ENCODE data around the gene ANKZF1.

Gene ANKZF1

DNA sequence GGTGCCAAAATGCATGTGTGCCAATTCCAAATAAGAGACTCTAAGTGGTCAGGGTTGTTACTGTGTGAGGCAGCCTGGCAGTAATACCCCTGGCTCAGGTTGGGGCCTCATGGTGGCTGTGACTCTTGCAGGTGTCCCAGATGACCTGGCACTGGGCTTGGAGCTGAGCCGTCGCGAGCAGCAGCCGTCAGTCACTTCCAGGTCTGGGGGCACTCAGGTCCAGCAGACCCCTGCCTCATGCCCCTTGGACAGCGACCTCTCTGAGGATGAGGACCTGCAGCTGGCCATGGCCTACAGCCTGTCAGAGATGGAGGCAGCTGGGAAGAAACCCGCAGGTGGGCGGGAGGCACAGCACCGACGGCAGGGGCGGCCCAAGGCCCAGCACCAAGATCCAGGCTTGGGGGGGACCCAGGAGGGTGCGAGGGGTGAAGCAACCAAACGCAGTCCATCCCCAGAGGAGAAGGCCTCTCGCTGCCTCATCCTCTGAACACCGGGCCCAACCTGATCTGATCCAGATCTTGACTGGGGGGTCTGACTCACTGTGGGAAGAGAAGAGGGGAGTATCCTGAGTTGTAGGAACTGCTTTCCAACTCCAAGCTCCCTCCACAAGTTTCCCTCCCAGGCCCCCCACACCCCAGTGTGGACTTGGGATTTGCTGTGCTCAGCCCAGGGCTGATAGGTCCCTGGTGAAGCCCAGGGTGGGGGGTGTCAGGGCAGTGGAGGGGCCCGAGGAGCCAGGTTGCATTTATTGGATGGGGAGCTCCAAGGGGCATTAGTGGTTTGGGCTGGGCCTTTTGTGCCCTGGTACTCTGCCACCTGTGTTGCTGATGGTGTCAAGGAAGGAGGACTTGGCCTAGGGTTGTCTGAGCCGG, 55.1 kb downstream of the ANKZF1 start:
- DNase-seq: no peak

DNA sequence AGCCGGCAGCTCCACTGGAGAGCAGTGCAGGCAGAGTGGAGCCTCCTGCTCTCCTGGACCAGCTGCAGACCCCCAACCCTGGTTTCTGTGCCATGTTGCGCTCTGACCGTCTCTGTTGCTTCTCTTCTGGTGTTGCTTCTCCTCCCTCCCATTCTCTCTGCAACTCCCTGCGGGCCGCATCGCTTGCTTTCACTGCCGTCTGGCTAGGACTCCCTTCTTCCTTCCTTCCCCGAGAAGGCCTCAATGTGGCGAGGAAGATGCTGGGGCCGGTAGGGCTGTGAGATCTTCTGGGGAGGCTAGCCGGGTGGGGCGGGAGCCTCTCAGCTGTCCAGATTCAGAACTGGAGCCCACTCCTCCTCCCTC, 55.7 kb downstream of the ANKZF1 start:
- DNase-seq: no peak

DNA sequence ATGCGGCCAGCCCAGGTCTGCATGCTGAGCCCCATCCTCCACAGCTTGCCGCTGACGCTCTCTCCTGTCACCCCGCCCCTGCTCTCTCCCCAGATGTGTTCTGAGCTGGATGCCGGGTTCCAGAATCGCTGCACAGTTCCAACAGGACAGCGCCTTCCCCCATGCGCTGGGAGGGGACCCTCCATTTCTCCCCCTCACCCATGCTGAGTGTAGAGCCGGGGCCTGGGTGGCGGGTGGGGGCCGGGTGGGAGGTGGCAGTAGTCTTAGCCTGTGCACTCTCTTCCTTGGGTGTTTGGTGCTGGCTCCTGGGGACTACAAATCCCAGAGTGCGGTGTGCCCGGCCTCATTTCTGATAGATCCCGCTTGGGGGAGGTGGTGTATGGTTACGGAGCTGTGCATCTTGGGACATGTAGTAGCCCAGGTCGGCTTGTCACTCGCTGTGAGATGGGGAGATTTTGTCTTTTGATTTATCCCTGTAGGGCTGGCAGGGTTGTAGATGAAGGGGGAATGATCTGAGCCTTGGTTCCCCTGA, 56.4 kb downstream of the ANKZF1 start:
- no peak for DNase-seq

All from cortex of kidney (tissue), 1 donor.